Trophoblast cell (in vitro differentiated cells and primary cell): ENCODE measurements around the gene TMEM141.

ENCODE experiments used
- DNase-seq, 2 donors: peaks; one replicate each; pipeline ENCODE4 v3.0.0-alpha.2; 2016
- H2AFZ ChIP-seq: 2 replicates; pipeline ENCODE4 v1.6.1; 2013; ENCODE audit warnings: low read length, moderate library complexity, mild to moderate bottlenecking; ENCODE audit not compliant: insufficient read depth, poor library complexity
- H2AK5ac ChIP-seq: 2 replicates; pipeline ENCODE4 v1.6.1; 2013; ENCODE audit warnings: mild to moderate bottlenecking, low read length
- H2BK120ac ChIP-seq: 2 replicates; pipeline ENCODE4 v1.6.1; 2013; ENCODE audit warnings: low read length, mild to moderate bottlenecking, moderate library complexity; ENCODE audit not compliant: insufficient read depth, poor library complexity
- H2BK12ac ChIP-seq: 2 replicates; pipeline ENCODE4 v1.6.1; 2013; ENCODE audit warnings: mild to moderate bottlenecking, low read length, moderate library complexity
- H2BK5ac ChIP-seq: 2 replicates; pipeline ENCODE4 v1.6.1; 2013; ENCODE audit warnings: low read length, low read depth, moderate library complexity, mild to moderate bottlenecking; ENCODE audit not compliant: poor library complexity
- H3K14ac ChIP-seq: 2 replicates; pipeline ENCODE4 v1.6.1; 2013; ENCODE audit warnings: mild to moderate bottlenecking, low read length
- H3K18ac ChIP-seq: 2 replicates; pipeline ENCODE4 v1.6.1; 2013; ENCODE audit warnings: mild to moderate bottlenecking, low read length
- H3K23ac ChIP-seq: 2 replicates; pipeline ENCODE4 v1.6.1; 2013; ENCODE audit warnings: low read length
- H3K27ac ChIP-seq: 2 replicates; pipeline ENCODE4 v1.5.1; 2013; ENCODE audit warnings: low read depth, mild to moderate bottlenecking, inconsistent platforms, low read length, moderate library complexity
- H3K27me3 ChIP-seq: 2 replicates; pipeline ENCODE4 v1.6.1; 2013; ENCODE audit warnings: inconsistent platforms, mild to moderate bottlenecking, low read length, moderate library complexity; ENCODE audit not compliant: insufficient read depth
- H3K36me3 ChIP-seq, 2 experiments: 1 replicate in 1 of 2; 2 replicates in 1 of 2; pipeline ENCODE4 v1.6.1; 2013; ENCODE audit warnings: low read length in 2 of 2, mild to moderate bottlenecking in 2 of 2, moderate library complexity in 1 of 2; ENCODE audit not compliant: insufficient read depth in 2 of 2, control insufficient read depth in 1 of 2
- H3K4ac ChIP-seq: 2 replicates; pipeline ENCODE4 v1.6.1; 2013; ENCODE audit warnings: low read depth, mild to moderate bottlenecking, low read length, moderate library complexity
- H3K4me1 ChIP-seq, 2 experiments: 1 replicate in 1 of 2; 2 replicates in 1 of 2; pipeline ENCODE4 v1.6.1; 2013; ENCODE audit warnings: low read length in 2 of 2, mild to moderate bottlenecking in 2 of 2, moderate library complexity in 1 of 2; ENCODE audit not compliant: insufficient read depth in 2 of 2, control insufficient read depth in 1 of 2
- H3K4me2 ChIP-seq: 2 replicates; pipeline ENCODE4 v1.6.1; 2013; ENCODE audit warnings: inconsistent platforms, mild to moderate bottlenecking, low read length, moderate library complexity
- H3K4me3 ChIP-seq: 2 replicates; pipeline ENCODE4 v1.5.1; 2013; ENCODE audit warnings: mild to moderate bottlenecking, low read depth, low read length, inconsistent platforms
- H3K79me1 ChIP-seq: one replicate; pipeline ENCODE4 v1.6.1; 2013; ENCODE audit warnings: low read length
- H3K79me2 ChIP-seq: 2 replicates; pipeline ENCODE4 v1.6.1; 2013; ENCODE audit warnings: low read length, mild to moderate bottlenecking; ENCODE audit not compliant: control insufficient read depth, insufficient read depth, poor library complexity
- H3K9ac ChIP-seq: 2 replicates; pipeline ENCODE4 v1.6.1; 2013; ENCODE audit warnings: mild to moderate bottlenecking, low read length
- H3K9me3 ChIP-seq: 2 replicates; pipeline ENCODE4 v1.6.1; 2013; ENCODE audit warnings: low read depth, mild to moderate bottlenecking, control low read depth, inconsistent platforms, low read length; ENCODE audit not compliant: insufficient read depth
- H4K12ac ChIP-seq: 2 replicates; pipeline ENCODE4 v1.6.1; 2013; ENCODE audit warnings: low read depth, mild to moderate bottlenecking, low read length, moderate library complexity
- H4K8ac ChIP-seq: 2 replicates; pipeline ENCODE4 v1.6.1; 2013; ENCODE audit warnings: low read depth, mild to moderate bottlenecking, low read length, moderate library complexity
- H4K91ac ChIP-seq: one replicate; pipeline ENCODE4 v1.6.1; 2013; ENCODE audit warnings: low read depth, mild to moderate bottlenecking, low read length, moderate library complexity
- WGBS: extraction: QIAGEN DNeasy Blood & Tissue Kit; methylation state at CpG from one replicate; pipeline ENCODE4 v1.1.7; 2013; ENCODE audit warnings: missing lambda C conversion rate; ENCODE audit not compliant: insufficient read length, insufficient coverage; ENCODE audit errors: extremely low coverage; 5-methylcytosine and 5-hydroxymethylcytosine counted together

Gene TMEM141

DNA sequence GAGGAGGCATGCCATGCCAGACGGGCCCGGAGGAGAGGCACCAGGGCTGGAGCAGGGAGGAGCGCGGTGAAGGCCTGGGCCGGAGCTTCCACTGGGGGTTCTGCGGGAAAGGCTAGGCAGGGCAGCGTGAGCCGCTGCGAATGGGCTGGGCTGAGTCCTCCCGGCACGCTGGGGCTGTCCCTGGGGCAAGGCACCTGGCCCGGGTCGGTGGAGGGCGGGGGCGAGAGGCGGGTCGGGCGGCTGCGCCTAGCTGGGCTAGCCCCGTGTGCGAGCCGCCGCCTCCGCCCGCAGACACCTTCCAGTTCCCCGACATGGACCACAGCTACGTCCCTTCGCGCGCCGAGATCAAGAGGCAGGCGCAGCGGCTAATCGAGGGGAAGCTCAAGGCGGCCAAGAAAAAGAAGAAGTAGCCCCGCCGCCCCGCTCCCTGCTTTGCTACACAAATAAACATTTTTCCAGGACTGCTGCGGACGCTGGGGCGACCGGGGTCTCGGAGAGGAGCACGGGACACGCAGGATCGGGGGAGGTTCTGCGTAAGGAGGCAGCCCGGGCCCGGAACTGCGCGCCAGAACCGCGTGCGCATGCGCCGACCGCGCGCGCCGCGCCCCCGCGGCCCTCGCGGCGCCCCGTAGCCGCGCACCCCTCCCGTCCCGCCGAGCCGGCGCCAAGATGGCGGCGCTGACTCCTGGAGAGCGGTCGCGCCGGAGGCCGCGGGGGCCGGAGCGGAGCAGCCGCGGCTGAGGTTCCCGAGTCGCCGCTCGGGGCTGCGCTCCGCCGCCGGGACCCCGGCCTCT is 16.3 kb downstream of the TMEM141 start, which contains the start of gene RABL6:
Gene RABL6 (plus strand): TSS at position 668 of the 794 bp plus-strand sequence. CDS start 249 bp downstream, outside the sequence.
- H3K18ac ChIP-seq, result peak within 1 kb of the TSS; percentile 82
- H3K79me1 ChIP-seq, result peaks cover 17% of the 10 kb centered on the region
- H2AK5ac ChIP-seq, result peak within 1 kb of the TSS; percentile 31
- DNase-seq, result peak; percentile 52 to 80
- H2BK120ac ChIP-seq, result peak within 1 kb of the TSS; percentile 80
- peak within 1 kb of the TSS; percentile 88 for H3K9ac ChIP-seq
- peak within 1 kb of the TSS; percentile 89 for H4K8ac ChIP-seq
- peak within 1 kb of the TSS; percentile 90 for H3K4me3 ChIP-seq
- peak within 1 kb of the TSS; percentile 88 for H4K91ac ChIP-seq
- H2AFZ ChIP-seq, result peak within 1 kb of the TSS; percentile 75
- H2BK12ac ChIP-seq, result peak within 1 kb of the TSS; percentile 18
- H3K4me1 ChIP-seq, result peaks cover 9 to 17% of the 10 kb centered on the region in 2 experiments
- H3K79me2 ChIP-seq, result peaks cover 17% of the 10 kb centered on the region
- peak within 1 kb of the TSS; percentile 83 for H4K12ac ChIP-seq
- H3K36me3 ChIP-seq, result peaks cover 16 to 27% of the 10 kb centered on the region in 2 experiments
- H3K23ac ChIP-seq, result no peak within 1 kb of the TSS
- H3K14ac ChIP-seq, result peak within 1 kb of the TSS; percentile 78
- peak within 1 kb of the TSS; percentile 84 for H3K4ac ChIP-seq
- peak within 1 kb of the TSS; percentile 87 for H3K4me2 ChIP-seq
- WGBS, result no CpG with 5 or more reads among the region's 96 CpGs
- H3K27me3 ChIP-seq, result no peaks in the 10 kb centered on the region
- H3K9me3 ChIP-seq, result no peaks in the 10 kb centered on the region
- peak within 1 kb of the TSS; percentile 75 for H3K27ac ChIP-seq
- peak within 1 kb of the TSS; percentile 76 for H2BK5ac ChIP-seq

DNA sequence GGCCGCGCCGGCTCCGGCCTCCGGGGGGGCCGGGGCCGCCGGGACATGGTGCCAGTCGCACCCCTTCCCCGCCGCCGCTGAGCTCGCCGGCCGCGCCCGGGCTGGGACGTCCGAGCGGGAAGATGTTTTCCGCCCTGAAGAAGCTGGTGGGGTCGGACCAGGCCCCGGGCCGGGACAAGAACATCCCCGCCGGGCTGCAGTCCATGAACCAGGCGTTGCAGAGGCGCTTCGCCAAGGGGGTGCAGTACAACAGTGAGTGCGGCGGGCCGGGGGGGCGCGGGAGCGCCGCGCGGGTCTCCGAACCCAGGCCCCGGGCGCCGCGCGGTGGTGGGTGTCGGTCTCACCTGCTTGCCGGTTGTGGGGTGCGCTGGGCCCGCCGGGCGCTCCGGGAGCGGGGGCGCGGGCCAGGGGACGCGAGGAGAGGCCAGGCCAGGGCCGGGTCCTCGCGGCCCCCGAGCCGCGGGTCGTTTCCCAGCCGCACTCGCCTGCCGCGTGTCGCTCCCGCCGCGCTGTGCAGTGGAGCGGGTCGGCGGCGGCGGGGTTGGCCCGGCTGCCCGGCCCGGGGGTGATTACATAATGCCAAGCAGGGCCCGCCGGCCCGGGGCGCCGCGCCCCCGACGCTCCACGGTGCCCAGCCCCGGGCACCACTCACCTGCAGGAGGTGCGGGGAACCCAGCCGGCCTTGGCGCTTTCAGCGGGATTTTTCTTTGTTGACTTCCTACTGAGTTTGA is 17.1 kb downstream of the TMEM141 start:
- H3K27ac ChIP-seq, result peak overlapping the region; percentile 75
- peak overlapping the region; percentile 31 for H2AK5ac ChIP-seq
- peaks cover 21 to 31% of the 10 kb centered on the region in 2 experiments for H3K36me3 ChIP-seq
- no CpG with 5 or more reads among the region's 93 CpGs for WGBS
- peak overlapping the region; percentile 88 for H4K91ac ChIP-seq
- H3K4me1 ChIP-seq, result peaks cover 9 to 17% of the 10 kb centered on the region in 2 experiments
- peak overlapping the region; percentile 82 for H3K18ac ChIP-seq
- H2BK12ac ChIP-seq, result peak overlapping the region; percentile 18
- H3K9ac ChIP-seq, result peak overlapping the region; percentile 88
- H3K4ac ChIP-seq, result peak overlapping the region; percentile 84
- H3K4me2 ChIP-seq, result peak overlapping the region; percentile 87
- H3K23ac ChIP-seq, result no peak overlapping the region
- H3K14ac ChIP-seq, result peak overlapping the region; percentile 78
- H4K8ac ChIP-seq, result peak overlapping the region; percentile 85
- H3K4me3 ChIP-seq, result peak overlapping the region; percentile 90
- peak overlapping the region; percentile 70 for H4K12ac ChIP-seq
- H2BK5ac ChIP-seq, result peak overlapping the region; percentile 76
- H2AFZ ChIP-seq, result peak overlapping the region; percentile 75
- H3K9me3 ChIP-seq, result no peaks in the 10 kb centered on the region
- H3K27me3 ChIP-seq, result no peaks in the 10 kb centered on the region
- H3K79me1 ChIP-seq, result peaks cover 17% of the 10 kb centered on the region
- H3K79me2 ChIP-seq, result peaks cover 17% of the 10 kb centered on the region
- DNase-seq, result peak in 1 of 2 donors; percentile 34
- H2BK120ac ChIP-seq, result peak overlapping the region; percentile 80

DNA sequence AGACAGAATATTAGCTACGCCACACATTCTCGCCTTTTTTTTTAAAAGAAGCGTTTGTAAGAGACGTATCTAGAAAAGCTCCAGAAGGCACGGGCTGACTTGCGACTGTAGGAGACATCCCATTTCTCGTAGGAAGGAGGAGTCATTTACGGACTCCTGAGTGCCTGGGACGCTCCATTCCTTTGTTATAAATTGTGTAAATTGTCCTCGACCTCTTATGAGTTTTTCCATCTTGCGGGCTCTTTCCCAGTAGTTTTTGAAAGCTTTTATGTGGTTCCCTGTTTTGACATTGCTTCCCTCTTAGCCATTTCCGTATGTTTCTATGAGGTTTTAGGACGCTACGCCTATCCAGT is 17.6 kb downstream of the TMEM141 start:
- H3K4me2 ChIP-seq, result peak overlapping the region; percentile 87
- H4K8ac ChIP-seq, result no peak overlapping the region
- no peak overlapping the region for H2AFZ ChIP-seq
- H3K27ac ChIP-seq, result no peak overlapping the region
- no peak overlapping the region for H3K18ac ChIP-seq
- H3K36me3 ChIP-seq, result peaks cover 21 to 26% of the 10 kb centered on the region in 2 experiments
- H3K4me3 ChIP-seq, result peak overlapping the region; percentile 90
- no CpG with 5 or more reads among the region's 14 CpGs for WGBS
- H3K79me2 ChIP-seq, result peaks cover 17% of the 10 kb centered on the region
- H4K12ac ChIP-seq, result no peak overlapping the region
- no peaks in the 10 kb centered on the region for H3K9me3 ChIP-seq
- peak in 1 of 2 donors; percentile 61 for DNase-seq
- peaks cover 9 to 17% of the 10 kb centered on the region in 2 experiments for H3K4me1 ChIP-seq
- H3K9ac ChIP-seq, result peak overlapping the region; percentile 88
- H3K27me3 ChIP-seq, result no peaks in the 10 kb centered on the region
- no peak overlapping the region for H2BK120ac ChIP-seq
- peaks cover 17% of the 10 kb centered on the region for H3K79me1 ChIP-seq
- H2AK5ac ChIP-seq, result no peak overlapping the region
- no peak overlapping the region for H3K23ac ChIP-seq
- H3K14ac ChIP-seq, result no peak overlapping the region
- H2BK12ac ChIP-seq, result no peak overlapping the region
- H2BK5ac ChIP-seq, result peak overlapping the region; percentile 17
- peak overlapping the region; percentile 84 for H3K4ac ChIP-seq
- H4K91ac ChIP-seq, result peak overlapping the region; percentile 88

DNA sequence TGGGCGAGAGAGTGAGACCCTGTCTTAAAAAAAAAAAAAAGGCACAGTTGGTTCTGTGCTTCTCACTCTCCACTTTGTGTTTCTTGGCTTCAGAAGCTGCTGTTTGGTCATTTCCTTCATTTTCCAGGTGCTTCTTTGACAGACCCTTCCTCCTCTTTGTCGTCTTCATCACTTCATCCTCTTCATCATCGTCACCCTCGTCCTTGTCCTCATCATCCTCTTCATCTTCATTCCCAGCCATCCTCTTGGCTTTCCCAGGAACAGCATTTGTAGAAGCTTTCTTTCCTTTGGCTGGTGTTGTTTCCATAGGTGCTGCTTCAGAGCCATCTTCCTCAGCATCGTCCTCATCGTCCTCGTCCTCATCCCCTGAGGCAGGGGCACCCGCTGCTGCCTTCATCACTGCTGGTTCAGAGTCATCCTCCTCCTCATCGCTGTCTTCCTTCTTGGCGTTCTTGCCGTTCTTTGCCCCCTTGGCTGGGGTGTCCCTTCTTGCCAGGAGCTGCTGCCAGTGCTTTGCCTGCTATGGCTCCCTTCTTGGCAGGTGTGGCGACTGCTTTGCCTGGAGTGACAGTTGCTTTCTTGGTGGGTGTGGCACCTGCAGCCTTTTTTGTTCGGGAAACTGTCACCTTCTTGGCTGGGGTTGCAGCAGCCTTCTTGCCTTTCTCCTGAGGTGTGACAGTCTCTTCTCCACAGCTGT is 23.7 kb downstream of the TMEM141 start:
- Histone ChIP-seq H2BK120ac (no peak overlapping the region), H3K27ac (no peak overlapping the region), H4K8ac (no peak overlapping the region), H4K12ac (no peak overlapping the region), H3K23ac (no peak overlapping the region), H2AFZ (no peak overlapping the region), H4K91ac (no peak overlapping the region), H3K4me3 (no peak overlapping the region), H3K9ac (no peak overlapping the region), H3K4me2 (no peak overlapping the region), H3K18ac (no peak overlapping the region), H3K79me1 (no peaks in the 10 kb centered on the region), H3K4me1 (peaks cover 0 to 2% of the 10 kb centered on the region in 2 experiments), H2BK5ac (no peak overlapping the region), H3K4ac (peak overlapping the region; percentile 1), H2AK5ac (no peak overlapping the region), H3K27me3 (no peaks in the 10 kb centered on the region), H3K79me2 (peaks cover 1% of the 10 kb centered on the region), H2BK12ac (no peak overlapping the region), H3K14ac (no peak overlapping the region), H3K9me3 (no peaks in the 10 kb centered on the region), H3K36me3 (peaks cover 25 to 30% of the 10 kb centered on the region in 2 experiments)
- no peak for DNase-seq
- 100% methylated on average over 3 of the region's 13 CpGs for WGBS
